Adipose tissue (tissue), 3 donors: Measurements from ENCODE around the gene PARD3. TPM values are rescaled to one million over a fixed set of nuclear protein-coding genes. Genes with fewer than 3 reads are reported as not detected.

ENCODE experiments used
- H3K27ac ChIP-seq: one replicate; pipeline ENCODE4 v1.5.1; 2013; ENCODE audit warnings: low read depth, low read length
- WGBS, 3 donors: extraction: QIAGEN DNeasy Blood & Tissue Kit; methylation state at CpG; one replicate each; pipeline ENCODE4 v1.1.7; 2013; 5-methylcytosine and 5-hydroxymethylcytosine counted together
- polyA plus RNA-seq, 3 donors: library from polyadenylated mRNA; stranded (reverse); fragments of 200-250 nt; gene quantifications; one replicate each; pipeline ENCODE4 v1.2.3, GENCODE V29; 2013
- donor health status: healthy with polysubstance abuse.
- donor health status: Bipolar disorder and iron deficiency.
- donor health status: healthy.

The PARD3 gene
- polyA plus RNA-seq, 3 donors: 11.2 to 20.6 (median 17.2) TPM

GRCh38 chr10:34260904-34261303, 554.2 kb downstream of the PARD3 start:
- 90 to 94% (median 92%) methylated on average over 5 of the region's 5 CpGs for WGBS, 3 donors

GRCh38 chr10:34256216-34256615, 558.9 kb downstream of the PARD3 start:
- H3K27ac ChIP-seq: no peak overlapping the region
- WGBS, 3 donors: 68 to 92% (median 89%) methylated on average over 4 of the region's 4 CpGs

More at GRCh38 chr10:34260904-34261303, 554.2 kb downstream of the PARD3 start:
- H3K27ac ChIP-seq: no peak overlapping the region

GRCh38 chr10:34255035-34255434, 560.1 kb downstream of the PARD3 start:
- 39 to 81% (median 47%) methylated on average over 3 of the region's 3 CpGs for WGBS, 3 donors
- no peak overlapping the region for H3K27ac ChIP-seq

- H3K27ac ChIP-seq: no peak overlapping the region
Measured at GRCh38 chr10:34254596-34254995, 560.5 kb downstream of the PARD3 start.

DNA sequence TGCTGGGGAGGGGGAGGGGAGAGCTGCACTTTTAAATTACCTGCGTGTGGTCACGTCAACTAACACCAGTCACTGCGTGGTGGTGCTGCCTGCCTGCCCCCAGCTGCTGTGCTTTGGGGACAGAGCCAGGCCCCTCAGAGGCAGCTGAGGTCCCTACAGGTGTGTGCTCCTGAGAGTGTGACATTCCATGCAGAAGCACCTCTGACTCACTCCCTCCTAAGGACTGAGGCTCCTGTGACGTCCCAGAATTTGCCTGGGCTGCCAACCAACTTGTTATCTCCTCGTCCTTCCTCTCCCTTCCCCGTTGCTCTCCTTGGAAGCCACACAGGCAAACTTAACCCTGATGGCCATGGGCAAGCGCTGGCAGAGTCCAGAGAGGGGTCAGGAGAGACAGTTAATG, 563.0 kb downstream of the PARD3 start:
- 52 to 73% (median 68%) methylated on average over 7 of the region's 7 CpGs for WGBS, 3 donors
- no peak overlapping the region for H3K27ac ChIP-seq

DNA sequence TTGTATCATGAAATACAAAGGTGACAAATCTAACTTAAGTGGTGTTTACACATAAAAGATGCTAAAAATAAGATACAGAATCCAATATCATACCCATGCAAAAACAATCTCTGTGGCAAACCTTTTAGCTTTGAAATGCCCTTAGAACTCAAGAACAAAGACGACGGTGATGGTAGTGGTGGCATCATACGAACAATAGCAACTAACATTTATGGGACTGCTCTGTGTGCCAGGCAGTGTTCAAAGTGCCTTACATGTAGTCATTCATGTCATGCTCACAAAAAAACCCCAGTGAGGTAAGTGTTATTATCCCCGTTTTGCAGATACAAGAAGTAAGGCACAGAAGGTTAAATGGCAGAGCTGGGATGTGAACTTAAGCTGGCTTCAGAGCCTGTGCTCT, 563.9 kb downstream of the PARD3 start:
- 91 to 96% (median 92%) methylated on average over 4 of the region's 4 CpGs for WGBS, 3 donors
- no peak overlapping the region for H3K27ac ChIP-seq

- 82 to 88% (median 84%) methylated on average over 3 of the region's 3 CpGs for WGBS, 3 donors
- H3K27ac ChIP-seq: no peak overlapping the region
Measured at GRCh38 chr10:34250722-34251121, 564.4 kb downstream of the PARD3 start.

DNA sequence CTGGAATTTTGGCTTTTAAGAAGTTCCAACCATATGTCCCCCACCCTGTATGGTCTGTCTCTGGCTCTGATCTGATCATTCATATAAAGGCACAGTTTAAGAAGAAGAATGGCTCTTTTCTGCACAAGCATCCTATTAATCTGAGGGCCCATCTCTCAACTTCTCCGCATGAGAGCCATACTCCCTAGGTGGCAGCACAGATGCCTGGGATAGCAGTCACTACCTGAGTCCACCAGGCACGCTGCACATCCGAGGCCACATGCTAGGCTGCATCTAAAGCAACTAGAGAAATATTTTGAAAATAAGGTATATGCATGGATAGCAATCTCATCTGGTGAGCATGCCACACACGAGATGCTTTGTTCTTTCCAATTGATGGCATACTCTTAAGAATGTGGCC, 565.5 kb downstream of the PARD3 start:
- WGBS, 3 donors: 86 to 94% (median 92%) methylated on average over 4 of the region's 4 CpGs
- no peak overlapping the region for H3K27ac ChIP-seq

DNA sequence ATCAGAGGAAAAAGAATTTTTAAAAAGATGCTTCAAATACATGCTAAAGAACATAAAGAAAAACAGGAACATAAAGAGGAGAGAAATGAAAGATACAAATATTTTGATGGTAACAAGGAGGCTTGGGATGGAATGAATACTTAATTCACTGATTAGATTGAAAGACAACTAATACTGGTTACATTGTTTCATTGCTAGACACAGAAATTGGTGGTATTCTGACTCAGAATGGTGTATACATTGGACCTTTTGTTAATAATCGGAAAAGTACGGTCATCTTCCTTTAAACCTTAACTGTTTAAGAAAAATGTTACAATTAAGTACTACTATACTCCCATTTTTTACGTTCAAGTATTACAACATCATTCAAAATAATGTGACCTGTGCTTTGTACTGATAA, 567.5 kb downstream of the PARD3 start:
- WGBS, 3 donors: 93 to 97% (median 96%) methylated on average over 3 of the region's 3 CpGs

GRCh38 chr10:34244756-34245484, 570.2 kb downstream of the PARD3 start:
- H3K27ac ChIP-seq: no peak overlapping the region
- 87 to 90% (median 89%) methylated on average over 9 of the region's 9 CpGs for WGBS, 3 donors

More for the DNA sequence above, 567.5 kb downstream of the PARD3 start:
- H3K27ac ChIP-seq: no peak overlapping the region

GRCh38 chr10:34241226-34242000, 573.7 kb downstream of the PARD3 start:
- peak overlapping the region; percentile 38 for H3K27ac ChIP-seq
- 85 to 95% (median 86%) methylated on average over 10 of the region's 10 CpGs for WGBS, 3 donors

DNA sequence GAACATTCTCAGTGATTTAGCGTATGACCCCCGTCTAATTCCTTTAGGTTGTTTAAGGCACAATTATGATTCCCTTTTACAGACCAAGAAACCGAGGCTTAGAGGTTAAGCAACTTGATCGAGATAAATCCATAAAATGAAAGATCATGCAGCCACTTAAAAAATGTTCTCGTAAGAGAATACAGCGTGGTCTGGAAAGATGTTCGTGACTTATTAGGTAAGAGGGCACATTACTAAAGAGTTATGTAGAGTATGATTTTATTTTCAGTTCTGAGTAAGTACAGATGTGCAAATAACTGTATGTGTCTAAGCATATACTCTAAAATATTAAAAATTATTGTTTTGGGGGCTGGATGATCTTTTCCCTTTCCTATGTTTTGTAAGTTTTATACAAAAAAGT, 575.1 kb downstream of the PARD3 start:
- 73 to 87% (median 81%) methylated on average over 7 of the region's 7 CpGs for whole genome bisulfite sequencing, 3 donors
- no peak overlapping the region for H3K27ac ChIP-seq

DNA sequence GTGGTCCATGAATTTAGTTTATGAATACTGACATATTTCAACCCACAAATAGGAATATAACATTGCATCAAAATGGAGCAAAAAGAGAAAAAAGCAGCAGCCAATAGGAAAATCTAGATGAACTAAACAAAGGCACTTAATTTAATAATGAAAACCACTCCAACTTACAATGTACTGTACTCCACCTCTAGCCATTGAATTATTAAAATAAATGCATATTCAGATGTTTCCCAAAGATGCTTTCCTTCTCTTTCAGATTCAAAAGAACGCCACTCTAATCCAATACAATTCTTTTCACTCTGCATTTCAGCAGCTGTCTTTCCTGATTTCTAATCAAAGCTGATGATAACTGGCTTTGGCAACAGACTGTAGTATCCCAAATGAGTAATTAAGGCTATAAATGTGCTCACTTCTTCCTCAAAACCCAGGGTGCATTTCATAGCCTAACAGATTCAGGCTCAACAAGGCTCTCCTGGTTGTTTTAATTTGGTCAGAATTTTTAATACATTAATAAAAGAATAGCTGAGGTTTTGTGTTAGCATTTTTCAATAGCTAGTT, 577.1 kb downstream of the PARD3 start:
- H3K27ac ChIP-seq: no peak overlapping the region
- 82 to 94% (median 83%) methylated on average over 1 of the region's 1 CpG for WGBS, 3 donors

- no peak overlapping the region for H3K27ac ChIP-seq
- WGBS, 3 donors: 77 to 86% (median 80%) methylated on average over 4 of the region's 4 CpGs
Measured at GRCh38 chr10:34236931-34237330, 578.2 kb downstream of the PARD3 start.

- H3K27ac ChIP-seq: no peak overlapping the region
- WGBS, 3 donors: 51 to 88% (median 87%) methylated on average over 7 of the region's 7 CpGs
Measured at GRCh38 chr10:34235164-34235832, 579.8 kb downstream of the PARD3 start.

DNA sequence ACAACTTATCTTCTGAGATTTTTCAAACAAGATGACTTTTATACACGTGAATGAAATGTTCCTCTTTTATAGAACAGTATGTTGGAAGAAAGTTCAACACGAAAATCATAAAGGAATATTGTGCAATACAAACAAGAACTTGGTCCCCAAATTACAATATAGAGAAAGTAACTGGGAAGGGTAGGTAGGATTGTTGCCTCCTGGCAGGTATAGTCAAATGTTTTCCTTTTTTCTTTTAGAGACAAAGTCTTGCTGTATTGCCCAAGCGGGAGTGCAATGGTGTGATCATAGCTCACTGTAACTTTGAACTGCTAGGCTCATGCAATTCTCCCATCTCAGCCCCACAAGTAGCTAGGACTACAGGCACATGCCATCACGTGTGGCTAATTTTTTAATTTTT, 582.6 kb downstream of the PARD3 start:
- 77 to 92% (median 81%) methylated on average over 4 of the region's 4 CpGs for WGBS, 3 donors
- H3K27ac ChIP-seq: no peak overlapping the region

DNA sequence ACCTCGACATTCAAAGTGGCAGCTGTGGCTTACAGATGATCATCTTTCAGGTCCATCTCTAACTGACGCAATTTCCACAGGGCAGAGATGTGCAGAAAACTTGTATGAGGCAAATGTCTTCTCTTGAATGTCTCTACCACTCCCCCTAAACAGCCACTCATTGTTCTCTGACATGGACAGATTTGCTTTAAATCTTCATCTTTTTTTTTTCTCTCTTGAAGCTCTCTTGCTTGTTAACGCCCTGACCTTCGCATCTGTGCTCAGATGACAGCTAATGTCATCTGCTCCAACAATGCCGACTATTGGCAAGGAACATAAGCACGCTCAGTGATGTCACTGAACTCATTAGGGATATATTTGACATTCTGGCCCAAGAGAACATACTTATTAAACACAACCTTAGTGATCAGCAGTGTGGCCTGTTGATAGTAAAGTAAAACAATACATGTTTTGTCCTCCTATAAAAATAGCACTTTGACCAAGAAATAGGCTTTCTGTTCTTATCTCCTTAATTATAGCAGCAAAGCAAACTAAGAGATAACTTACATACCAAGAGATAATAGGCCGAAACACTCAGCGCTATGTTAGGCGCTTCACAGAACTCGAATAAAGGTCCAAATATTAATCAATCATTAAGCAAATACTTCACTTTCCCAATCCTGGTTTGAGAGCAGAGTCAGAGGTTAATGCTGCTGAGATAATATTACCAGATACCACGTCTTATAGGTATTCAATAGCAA, 583.5 kb downstream of the PARD3 start:
- WGBS, 3 donors: 57 to 84% (median 82%) methylated on average over 11 of the region's 11 CpGs
- no peak overlapping the region for H3K27ac ChIP-seq

DNA sequence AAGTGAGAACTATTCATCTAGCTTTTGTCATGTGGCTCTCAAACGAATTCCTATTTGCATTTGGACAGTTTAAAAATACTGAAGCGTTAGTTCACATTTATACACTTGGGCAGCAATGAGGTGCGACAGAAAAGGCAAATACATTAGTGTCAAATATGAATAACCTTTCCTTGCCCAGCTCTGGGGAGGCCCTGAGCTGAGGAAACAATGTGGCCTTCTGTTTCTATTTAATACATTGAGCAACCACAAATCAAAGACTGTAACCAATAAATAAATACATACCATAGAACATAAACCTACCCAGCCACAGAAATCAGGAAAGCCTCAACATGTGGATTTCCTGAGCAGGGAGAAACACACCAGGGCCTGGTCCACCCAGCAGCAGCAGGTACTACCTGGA, 585.2 kb downstream of the PARD3 start:
- WGBS, 3 donors: 59 to 88% (median 84%) methylated on average over 3 of the region's 3 CpGs
- no peak overlapping the region for H3K27ac ChIP-seq
